SK-N-MC (cell line): ENCODE results near the gene OR2W3.

Source experiments
- DNase-seq: peaks from one replicate; pipeline ENCODE4 v3.0.0-alpha.2; 2011; ENCODE audit warnings: low read depth, low spot score
- H3K27ac ChIP-seq: fragments of 200-600 bp; sonication (generic); 2 replicates; pipeline ENCODE4 v1.5.1; 2016; ENCODE audit warnings: mixed run types
- H3K36me3 ChIP-seq: fragments of 200-600 bp; sonication (generic); 2 replicates; pipeline ENCODE4 v1.6.1; 2017; ENCODE audit warnings: antibody characterized with exemption, low read length, mixed read lengths; ENCODE audit not compliant: insufficient read depth
- H3K4me3 ChIP-seq: fragments of 200-600 bp; sonication (generic); 2 replicates; pipeline ENCODE4 v1.5.1; 2016
- H3K9ac ChIP-seq: fragments of 200-600 bp; sonication (generic); 2 replicates; pipeline ENCODE4 v1.8.0; 2017; ENCODE audit warnings: mixed run types, mixed read lengths; ENCODE audit not compliant: insufficient read length
- H3K9me3 ChIP-seq: fragments of 200-600 bp; sonication (generic); 2 replicates; pipeline ENCODE4 v1.6.1; 2017; ENCODE audit warnings: low read depth, mild to moderate bottlenecking, antibody characterized with exemption, low read length, moderate library complexity, mixed read lengths
- EZH2 ChIP-seq: fragments of 200-600 bp; sonication (generic); IDR thresholded peaks from one replicate; pipeline ENCODE4 v1.6.1; 2017; ENCODE audit warnings: antibody characterized with exemption
- FOXP2 ChIP-seq: optimal IDR thresholded peaks from 2 replicates; pipeline ENCODE3; 2011; ENCODE audit warnings: mild to moderate bottlenecking, moderate library complexity; ENCODE audit not compliant: insufficient read depth; ENCODE audit errors: extremely low read length, control extremely low read depth
- POLR2AphosphoS5 ChIP-seq: IDR thresholded peaks from 2 replicates; pipeline ENCODE4 v1.6.1; 2012; ENCODE audit warnings: mild to moderate bottlenecking, low read depth, low read length, borderline replicate concordance

The OR2W3 gene

GRCh38 chr1:247862756-247863155, 32.6 kb upstream of the OR2W3 start:
- H3K36me3 ChIP-seq = no peaks in the 10 kb centered on the region; the same call in 1 of the 2 replicates
- no peak overlapping the region for H3K4me3 ChIP-seq
- DNase-seq = no peak
- no peak for TF ChIP-seq EZH2
- TF ChIP-seq POLR2AphosphoS5 = no peak
- no peak for TF ChIP-seq FOXP2
- H3K9ac ChIP-seq = no peak overlapping the region
- no peaks in the 10 kb centered on the region for H3K9me3 ChIP-seq
- no peak overlapping the region for H3K27ac ChIP-seq

- no peak overlapping the region for H3K9ac ChIP-seq
- H3K36me3 ChIP-seq = peaks cover 4% of the 10 kb centered on the region; the same call in 1 of the 2 replicates
- no peak for DNase-seq
- TF ChIP-seq POLR2AphosphoS5 (no peak), EZH2 (no peak), FOXP2 (no peak)
- no peak overlapping the region for H3K27ac ChIP-seq
- no peaks in the 10 kb centered on the region for H3K9me3 ChIP-seq
- no peak overlapping the region for H3K4me3 ChIP-seq
Measured at GRCh38 chr1:247864644-247865043, 30.7 kb upstream of the OR2W3 start.

DNA sequence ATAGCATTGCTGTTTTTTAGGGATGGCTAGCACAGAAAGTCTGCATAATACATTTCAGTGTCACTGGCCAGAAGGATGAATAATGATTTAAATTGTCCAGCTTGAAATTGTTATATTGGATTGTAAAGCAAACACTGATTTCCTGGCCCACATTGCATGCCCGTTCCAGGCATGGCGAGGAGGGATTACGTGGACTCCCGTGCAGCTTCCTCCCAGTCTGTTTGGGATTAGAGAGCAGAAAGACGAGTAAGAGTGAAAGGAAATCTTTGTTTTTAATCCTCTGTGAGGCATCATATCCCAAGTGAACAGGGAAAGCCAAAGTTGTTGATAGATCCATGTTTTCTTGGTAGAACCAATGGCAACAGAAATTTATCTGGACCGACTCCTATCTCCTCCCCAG, 30.0 kb upstream of the OR2W3 start:
- no peak overlapping the region for H3K27ac ChIP-seq
- H3K9ac ChIP-seq = no peak overlapping the region
- no peaks in the 10 kb centered on the region for H3K9me3 ChIP-seq
- no peak overlapping the region for H3K4me3 ChIP-seq
- TF ChIP-seq FOXP2 (no peak), POLR2AphosphoS5 (no peak), EZH2 (no peak)
- H3K36me3 ChIP-seq = peaks cover 11% of the 10 kb centered on the region
- DNase-seq = no peak

GRCh38 chr1:247883346-247883745, 12.0 kb upstream of the OR2W3 start:
- Histone ChIP-seq H3K27ac (no peak overlapping the region), H3K36me3 (no peaks in the 10 kb centered on the region), H3K4me3 (no peak overlapping the region), H3K9ac (no peak overlapping the region), H3K9me3 (no peaks in the 10 kb centered on the region)
- no peak for DNase-seq
- TF ChIP-seq EZH2 = no peak
- no peak for TF ChIP-seq POLR2AphosphoS5
- no peak for TF ChIP-seq FOXP2

- Histone ChIP-seq H3K4me3 (no peak overlapping the region), H3K9me3 (no peaks in the 10 kb centered on the region), H3K9ac (no peak overlapping the region), H3K27ac (no peak overlapping the region), H3K36me3 (no peaks in the 10 kb centered on the region)
- DNase-seq = no peak
- no peak for TF ChIP-seq POLR2AphosphoS5
- TF ChIP-seq EZH2 = no peak
- no peak for TF ChIP-seq FOXP2
Measured at GRCh38 chr1:247884797-247885413, 10.5 kb upstream of the OR2W3 start.

GRCh38 chr1:247895976-247896375, 589 bp downstream of the OR2W3 start:
- Histone ChIP-seq H3K9ac (no peak overlapping the region), H3K36me3 (no peaks in the 10 kb centered on the region), H3K9me3 (no peaks in the 10 kb centered on the region), H3K4me3 (no peak overlapping the region), H3K27ac (no peak overlapping the region)
- no peak for TF ChIP-seq POLR2AphosphoS5
- no peak for TF ChIP-seq FOXP2
- no peak for TF ChIP-seq EZH2
- no peak for DNase-seq

DNA sequence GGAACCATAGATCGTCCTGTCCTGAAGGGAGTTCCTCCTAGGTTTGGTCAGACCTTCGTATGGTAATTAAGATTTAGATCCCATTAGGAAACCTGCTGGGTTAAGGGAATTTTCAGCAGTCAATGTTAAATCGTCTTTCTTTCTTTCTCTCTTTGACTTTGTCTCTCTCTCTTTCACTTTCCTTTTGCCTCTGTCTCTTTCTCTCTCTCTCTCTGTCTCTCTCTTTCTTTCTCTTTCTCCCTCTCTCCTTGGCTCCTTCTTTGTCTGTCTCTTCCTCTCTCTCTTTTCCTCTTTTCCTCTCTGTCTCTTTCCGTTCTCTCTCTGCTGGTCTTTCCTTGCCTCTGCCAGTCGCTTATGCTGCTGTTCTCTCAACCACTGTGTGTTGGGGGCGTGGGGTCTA, 8.7 kb downstream of the OR2W3 start:
- no peaks in the 10 kb centered on the region for H3K9me3 ChIP-seq
- no peak for DNase-seq
- H3K4me3 ChIP-seq = no peak overlapping the region
- H3K9ac ChIP-seq = no peak overlapping the region
- TF ChIP-seq FOXP2 (no peak), EZH2 (no peak), POLR2AphosphoS5 (no peak)
- H3K36me3 ChIP-seq = no peaks in the 10 kb centered on the region
- H3K27ac ChIP-seq = no peak overlapping the region

GRCh38 chr1:247905181-247905580, 9.8 kb downstream of the OR2W3 start:
- Histone ChIP-seq H3K4me3 (no peak overlapping the region), H3K36me3 (no peaks in the 10 kb centered on the region), H3K27ac (no peak overlapping the region), H3K9me3 (no peaks in the 10 kb centered on the region), H3K9ac (no peak overlapping the region)
- DNase-seq = no peak
- TF ChIP-seq EZH2 (no peak), POLR2AphosphoS5 (no peak), FOXP2 (no peak)

DNA sequence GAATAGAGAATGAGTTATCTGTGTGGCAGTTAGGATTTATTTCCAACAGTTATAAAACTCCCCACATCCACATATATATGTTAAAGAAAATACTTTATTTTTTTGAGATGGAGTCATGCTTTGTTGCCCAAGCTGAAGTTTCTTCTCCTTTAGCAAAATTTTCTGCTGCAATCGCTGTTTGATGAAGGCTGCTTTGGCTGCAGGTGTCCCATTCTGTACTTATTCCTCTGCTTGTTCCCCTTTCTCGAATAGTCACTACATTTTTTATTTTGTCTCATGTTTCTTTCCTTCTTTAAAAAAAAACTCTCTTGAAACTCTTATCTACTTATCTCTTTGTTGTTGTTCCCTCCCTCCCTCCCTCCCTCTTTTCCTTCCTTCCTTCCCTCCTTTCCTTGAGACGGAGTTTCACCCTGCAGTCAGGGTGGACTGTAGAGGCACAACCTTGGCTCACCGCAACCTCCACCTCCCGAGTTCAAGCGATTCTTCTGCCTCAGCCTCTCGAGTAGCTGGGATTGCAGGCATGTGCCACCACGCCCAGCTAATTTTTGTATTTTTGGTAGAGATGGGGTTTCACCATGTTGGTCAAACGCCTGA, 10.6 kb downstream of the OR2W3 start:
- H3K4me3 ChIP-seq = no peak overlapping the region; the same call in 1 of the 2 replicates
- TF ChIP-seq FOXP2 (no peak), EZH2 (no peak), POLR2AphosphoS5 (no peak)
- no peaks in the 10 kb centered on the region for H3K36me3 ChIP-seq
- H3K9ac ChIP-seq = no peak overlapping the region
- H3K27ac ChIP-seq = peak overlapping the region; percentile 68; the same call in 1 of the 2 replicates
- H3K9me3 ChIP-seq = no peaks in the 10 kb centered on the region
- DNase-seq = no peak
